ENCODE results near the gene PIP4K2A.

The PIP4K2A gene

DNA sequence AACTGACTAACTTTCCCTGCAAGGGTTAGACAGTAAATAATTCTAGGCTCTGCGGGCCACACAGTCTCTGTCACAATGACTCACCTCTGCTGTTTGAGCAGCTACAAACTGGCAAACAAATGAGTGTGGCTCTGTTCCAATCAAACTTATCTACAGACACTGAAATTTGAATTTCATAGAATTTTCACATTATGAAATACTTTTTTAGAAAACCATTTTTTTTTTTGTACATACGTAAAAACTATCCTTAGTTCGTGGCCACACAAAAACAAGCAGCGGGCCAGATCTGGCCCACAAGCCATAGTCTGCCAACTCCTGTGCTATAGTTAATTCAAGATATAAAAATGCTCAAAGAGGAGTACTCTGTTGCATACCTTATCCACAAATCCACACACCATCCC lies 32.6 kb downstream of the PIP4K2A start:
- H3K4me3 ChIP-seq (ENCODE audit: low read depth, low read length), result no peak overlapping the region
- TF ChIP-seq, protein P1, sequence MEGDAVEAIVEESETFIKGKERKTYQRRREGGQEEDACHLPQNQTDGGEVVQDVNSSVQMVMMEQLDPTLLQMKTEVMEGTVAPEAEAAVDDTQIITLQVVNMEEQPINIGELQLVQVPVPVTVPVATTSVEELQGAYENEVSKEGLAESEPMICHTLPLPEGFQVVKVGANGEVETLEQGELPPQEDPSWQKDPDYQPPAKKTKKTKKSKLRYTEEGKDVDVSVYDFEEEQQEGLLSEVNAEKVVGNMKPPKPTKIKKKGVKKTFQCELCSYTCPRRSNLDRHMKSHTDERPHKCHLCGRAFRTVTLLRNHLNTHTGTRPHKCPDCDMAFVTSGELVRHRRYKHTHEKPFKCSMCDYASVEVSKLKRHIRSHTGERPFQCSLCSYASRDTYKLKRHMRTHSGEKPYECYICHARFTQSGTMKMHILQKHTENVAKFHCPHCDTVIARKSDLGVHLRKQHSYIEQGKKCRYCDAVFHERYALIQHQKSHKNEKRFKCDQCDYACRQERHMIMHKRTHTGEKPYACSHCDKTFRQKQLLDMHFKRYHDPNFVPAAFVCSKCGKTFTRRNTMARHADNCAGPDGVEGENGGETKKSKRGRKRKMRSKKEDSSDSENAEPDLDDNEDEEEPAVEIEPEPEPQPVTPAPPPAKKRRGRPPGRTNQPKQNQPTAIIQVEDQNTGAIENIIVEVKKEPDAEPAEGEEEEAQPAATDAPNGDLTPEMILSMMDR (IDR thresholded peaks at IDR 0.05; ENCODE audit: low read depth, low read length, missing control alignments), result no peak
- in situ Hi-C loops (cut with HindIII; ENCODE audit: low sequenced_read_pairs), result no loop called here

DNA sequence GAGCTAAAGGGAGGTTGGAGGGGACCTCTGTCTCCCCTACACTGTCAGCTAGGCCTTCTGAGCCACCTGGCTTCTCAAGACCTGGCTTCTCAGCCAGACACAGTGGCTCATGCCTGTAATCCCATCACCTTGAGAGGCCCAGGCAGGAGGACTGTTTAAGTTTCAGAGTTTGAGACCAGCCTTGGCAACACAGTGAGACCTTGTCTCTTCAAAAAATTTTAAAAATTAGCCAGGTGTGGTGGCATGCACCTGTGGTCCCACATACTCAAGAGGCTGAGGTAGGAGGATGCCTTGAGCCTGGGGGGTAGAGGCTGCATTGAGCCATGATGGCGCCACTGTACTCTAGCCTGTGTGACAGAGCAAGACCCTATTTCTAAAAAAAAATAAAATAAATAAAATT lies 33.1 kb downstream of the PIP4K2A start:
- TF ChIP-seq, protein P1 (IDR thresholded peaks at IDR 0.05; ENCODE audit: low read depth, low read length, missing control alignments), result no peak
- in situ Hi-C loops (cut with HindIII; ENCODE audit: low sequenced_read_pairs), result no loop called here
- no peak overlapping the region for H3K4me3 ChIP-seq (ENCODE audit: low read depth, low read length)
- no peak for DNase-seq (ENCODE audit: low read depth)

More for the DNA sequence above, 32.6 kb downstream of the PIP4K2A start:
- peak; percentile 52 for DNase-seq (ENCODE audit: low read depth)

DNA sequence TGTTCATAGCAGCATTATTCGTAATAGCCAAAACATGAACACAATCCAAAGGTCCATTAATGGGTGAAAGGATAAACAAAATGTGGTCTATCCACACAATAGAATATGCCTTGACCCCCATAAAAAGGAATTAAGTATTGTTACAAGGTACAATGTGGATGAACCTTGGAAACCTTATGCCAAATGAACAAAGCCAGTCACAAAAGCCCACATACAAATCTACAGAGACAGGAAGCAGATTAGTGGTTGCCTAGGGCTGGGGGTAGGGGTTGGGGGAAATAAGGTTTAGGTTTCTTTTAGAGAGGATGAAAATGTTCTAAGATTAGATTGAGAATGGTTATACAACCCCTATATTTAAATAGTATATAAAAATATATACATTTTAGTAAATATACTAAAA lies 34.8 kb downstream of the PIP4K2A start:
- in situ Hi-C loops (cut with HindIII; ENCODE audit: low sequenced_read_pairs), result no loop called here
- H3K4me3 ChIP-seq (ENCODE audit: low read depth, low read length), result no peak overlapping the region
- DNase-seq (ENCODE audit: low read depth), result no peak
- TF ChIP-seq, protein P1 (IDR thresholded peaks at IDR 0.05; ENCODE audit: low read depth, low read length, missing control alignments), result no peak

DNA sequence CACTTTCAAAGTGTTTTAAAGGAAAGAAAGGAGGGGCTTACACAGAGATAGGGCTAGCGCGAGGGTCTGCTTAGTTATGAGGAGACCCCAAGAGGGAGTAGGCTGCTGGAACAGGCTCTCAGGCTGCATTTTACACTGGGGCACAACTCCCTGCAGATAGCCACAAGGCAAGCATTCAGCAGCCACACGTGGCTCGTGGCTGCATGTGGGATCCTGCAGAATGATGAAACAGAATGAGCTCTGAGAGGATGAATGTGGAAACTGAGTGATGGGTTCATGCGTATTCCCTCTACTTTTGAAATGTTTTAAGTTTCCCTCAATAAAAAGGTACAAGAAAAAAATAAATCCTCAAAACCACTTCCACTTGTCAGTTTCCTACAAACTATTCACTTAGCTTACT lies 37.0 kb downstream of the PIP4K2A start:
- H3K4me3 ChIP-seq (ENCODE audit: low read depth, low read length), result no peak overlapping the region

DNA sequence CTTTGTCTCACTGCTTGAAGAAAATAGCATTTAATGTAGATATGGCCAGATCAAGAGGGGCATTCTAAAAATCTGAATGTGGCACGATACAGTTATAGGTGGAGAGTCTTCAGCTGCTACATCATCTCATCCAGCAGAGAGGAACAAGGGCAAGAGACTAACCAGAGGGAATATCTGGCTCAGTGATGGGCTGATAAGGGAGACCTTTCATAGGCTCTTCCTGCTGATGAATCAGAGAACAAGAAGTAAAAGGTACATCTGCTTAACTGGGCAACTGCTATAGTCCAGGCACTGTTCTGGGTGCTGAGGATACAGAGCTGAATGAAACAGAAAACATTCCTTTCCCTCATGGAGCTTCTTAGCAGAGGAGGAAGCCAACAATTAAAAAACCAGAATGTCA lies 37.9 kb downstream of the PIP4K2A start:
- no peak overlapping the region for H3K4me3 ChIP-seq (ENCODE audit: low read depth, low read length)
- no peak for DNase-seq (ENCODE audit: low read depth)
- TF ChIP-seq, protein P1 (IDR thresholded peaks at IDR 0.05; ENCODE audit: low read depth, low read length, missing control alignments), result no peak
- in situ Hi-C loops (cut with HindIII; ENCODE audit: low sequenced_read_pairs), result no loop called here

More for the DNA sequence above, 37.0 kb downstream of the PIP4K2A start:
- in situ Hi-C loops (cut with HindIII; ENCODE audit: low sequenced_read_pairs), result no loop called here
- no peak for DNase-seq (ENCODE audit: low read depth)
- TF ChIP-seq, protein P1 (IDR thresholded peaks at IDR 0.05; ENCODE audit: low read depth, low read length, missing control alignments), result no peak

DNA sequence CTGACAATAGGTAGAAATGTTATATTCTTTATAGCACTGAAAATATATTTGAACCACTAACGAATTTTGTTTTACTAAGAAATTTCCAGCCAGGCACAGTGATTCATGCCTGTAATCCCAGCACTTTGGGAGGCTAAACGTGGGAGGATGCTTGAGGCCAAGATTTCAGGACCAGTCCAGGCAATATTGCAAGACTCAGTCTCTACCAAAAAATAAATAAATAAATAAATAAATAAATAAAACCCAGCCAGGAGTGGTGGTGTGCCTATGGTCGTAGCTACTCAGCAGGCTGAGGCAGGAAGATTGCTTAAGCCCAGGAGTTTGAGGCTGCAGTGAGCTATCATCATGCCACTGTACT lies 39.8 kb downstream of the PIP4K2A start:
- TF ChIP-seq, protein P1 (IDR thresholded peaks at IDR 0.05; ENCODE audit: low read depth, low read length, missing control alignments), result no peak
- H3K4me3 ChIP-seq (ENCODE audit: low read depth, low read length), result no peak overlapping the region
- no peak for DNase-seq (ENCODE audit: low read depth)
- in situ Hi-C loops (cut with HindIII; ENCODE audit: low sequenced_read_pairs), result no loop called here
